ENCODE data around the gene CACNA1D.

Gene CACNA1D

GRCh38 chr3:53805463-53806159 lies 311.2 kb downstream of the CACNA1D start:
- DNase-seq (ENCODE audit: low read depth in 2 of 2) = no peak

- DNase-seq (ENCODE audit: low read depth in 2 of 2) = no peak
Measured at GRCh38 chr3:53806182-53807116, 312.0 kb downstream of the CACNA1D start.

- no peak for DNase-seq (ENCODE audit: low read depth in 2 of 2)
Measured at GRCh38 chr3:53807117-53807810, 312.9 kb downstream of the CACNA1D start.

GRCh38 chr3:53808496-53808895 lies 314.1 kb downstream of the CACNA1D start:
- DNase-seq (ENCODE audit: low read depth in 2 of 2) = no peak

- DNase-seq (ENCODE audit: low read depth in 2 of 2) = no peak
Measured at GRCh38 chr3:53809267-53809666, 314.9 kb downstream of the CACNA1D start.

- no peak for DNase-seq (ENCODE audit: low read depth in 2 of 2)
Measured at GRCh38 chr3:53809764-53810400, 315.5 kb downstream of the CACNA1D start.

- no peak for DNase-seq (ENCODE audit: low read depth in 2 of 2)
Measured at GRCh38 chr3:53811143-53811927, 316.9 kb downstream of the CACNA1D start.

- no peak for DNase-seq (ENCODE audit: low read depth in 2 of 2)
Measured at GRCh38 chr3:53812434-53812833, 318.0 kb downstream of the CACNA1D start.

- no peak for DNase-seq (ENCODE audit: low read depth in 2 of 2)
Measured at GRCh38 chr3:53813229-53813628, 318.8 kb downstream of the CACNA1D start.

- no peak for DNase-seq (ENCODE audit: low read depth in 2 of 2)
Measured at GRCh38 chr3:53813876-53814275, 319.5 kb downstream of the CACNA1D start.

- no peak for DNase-seq (ENCODE audit: low read depth in 2 of 2)
Measured at GRCh38 chr3:53815067-53815466, 320.7 kb downstream of the CACNA1D start.

- no peak for DNase-seq (ENCODE audit: low read depth in 2 of 2)
Measured at GRCh38 chr3:53815651-53816050, 321.2 kb downstream of the CACNA1D start.

GRCh38 chr3:53816425-53816824 lies 322.0 kb downstream of the CACNA1D start:
- DNase-seq (ENCODE audit: low read depth in 2 of 2) = no peak

- DNase-seq (ENCODE audit: low read depth in 2 of 2) = no peak
Measured at GRCh38 chr3:53817211-53817610, 322.8 kb downstream of the CACNA1D start.

GRCh38 chr3:53817809-53818208 lies 323.4 kb downstream of the CACNA1D start:
- no peak for DNase-seq (ENCODE audit: low read depth in 2 of 2)

GRCh38 chr3:53818221-53819162 lies 324.1 kb downstream of the CACNA1D start:
- DNase-seq (ENCODE audit: low read depth in 2 of 2) = no peak

- no peak for DNase-seq (ENCODE audit: low read depth in 2 of 2)
Measured at GRCh38 chr3:53819163-53819868, 324.9 kb downstream of the CACNA1D start.

GRCh38 chr3:53820084-53820483 lies 325.7 kb downstream of the CACNA1D start:
- DNase-seq (ENCODE audit: low read depth in 2 of 2) = no peak
